IMR-90 (cell line): ENCODE data around the gene SLC9A6. TPM values are rescaled to one million over a fixed set of nuclear protein-coding genes. Genes with fewer than 3 reads are reported as not detected.
A peak's percentile ranks its signal among the peaks of the same experiment; 100 is the strongest.

Experiments
- ATAC-seq: fragments of 200-7000 bp; cut with Tn5 transposase; 2 replicates; pipeline ENCODE4 v1.9.1; 2020; ENCODE audit warnings: low read depth, mild to moderate bottlenecking, moderate library complexity
- BruUV-seq: library from RNA; stranded (reverse); fragments of 400-500 nt; replicated peaks from 2 replicates; lab custom pipeline; 2021; lab: Mats Ljungman, UMichigan
- CTCF ChIA-PET: fragments of 300-600 bp; formaldehyde crosslinking; extraction: SDS; loops from one replicate; lab custom pipeline; 2021; ENCODE audit warnings: antibody characterized with exemption; lab: Yijun Ruan, JAX
- POLR2A ChIA-PET: fragments of 300-600 bp; sonication (Branson Sonifier 250); formaldehyde crosslinking; loops from one replicate; lab custom pipeline; 2022; ENCODE audit warnings: antibody characterized with exemption; ENCODE audit not compliant: unreplicated experiment; lab: Charles Lee
- DNase-seq: peaks from one replicate; pipeline ENCODE4 v3.0.0; 2013
- H2AFZ ChIP-seq: replicated peaks from 2 replicates; pipeline ENCODE3; 2013; ENCODE audit warnings: low read length, mild to moderate bottlenecking; ENCODE audit not compliant: poor library complexity
- H2AK5ac ChIP-seq: 2 replicates; pipeline ENCODE4 v1.6.1; 2013; ENCODE audit warnings: low read depth, low read length, inconsistent platforms
- H2AK9ac ChIP-seq: replicated peaks from 2 replicates; pipeline ENCODE3; 2013; ENCODE audit warnings: mild to moderate bottlenecking, low read depth, low read length, moderate library complexity; ENCODE audit not compliant: poor library complexity
- H2BK120ac ChIP-seq: 2 replicates; pipeline ENCODE4 v1.6.1; 2013; ENCODE audit warnings: low read depth, low read length, inconsistent platforms
- H2BK15ac ChIP-seq: 3 replicates; pipeline ENCODE4 v1.6.1; 2013; ENCODE audit warnings: low read depth, low read length, inconsistent platforms
- H2BK20ac ChIP-seq: 2 replicates; pipeline ENCODE4 v1.6.1; 2013; ENCODE audit warnings: low read depth, mild to moderate bottlenecking, inconsistent platforms, low read length, moderate library complexity
- H2BK5ac ChIP-seq: 2 replicates; pipeline ENCODE4 v1.6.1; 2013; ENCODE audit warnings: mild to moderate bottlenecking, low read depth, low read length, inconsistent platforms; ENCODE audit not compliant: poor library complexity, severe bottlenecking
- H3K14ac ChIP-seq: replicated peaks from 2 replicates; pipeline ENCODE4 v1.6.1; 2013; ENCODE audit warnings: low read depth, low read length, inconsistent platforms
- H3K18ac ChIP-seq: 2 replicates; pipeline ENCODE4 v1.6.1; 2013; ENCODE audit warnings: low read depth, low read length, control low read depth
- H3K23ac ChIP-seq: 2 replicates; pipeline ENCODE4 v1.6.1; 2013; ENCODE audit warnings: low read depth, low read length, inconsistent platforms
- H3K27ac ChIP-seq: 2 replicates; pipeline ENCODE4 v1.5.1; 2013; ENCODE audit warnings: mild to moderate bottlenecking, control low read depth, low read length; ENCODE audit not compliant: insufficient read depth
- H3K27me3 ChIP-seq: 2 replicates; pipeline ENCODE4 v1.6.1; 2013; ENCODE audit warnings: low read length; ENCODE audit not compliant: control insufficient read depth, insufficient read depth
- H3K36me3 ChIP-seq: 2 replicates; pipeline ENCODE4 v1.6.1; 2013; ENCODE audit warnings: low read length, mixed read lengths; ENCODE audit not compliant: control insufficient read depth, insufficient read depth
- H3K4ac ChIP-seq: 2 replicates; pipeline ENCODE4 v1.6.1; 2013; ENCODE audit warnings: low read depth, low read length, inconsistent platforms
- H3K4me1 ChIP-seq: 2 replicates; pipeline ENCODE4 v1.6.1; 2013; ENCODE audit warnings: low read length, mixed read lengths; ENCODE audit not compliant: control insufficient read depth, insufficient read depth
- H3K4me2 ChIP-seq: 2 replicates; pipeline ENCODE4 v1.6.1; 2013; ENCODE audit warnings: low read depth, mild to moderate bottlenecking, control low read depth, low read length, moderate library complexity
- H3K4me3 ChIP-seq: 2 replicates; pipeline ENCODE4 v1.5.1; 2013; ENCODE audit warnings: low read depth, mild to moderate bottlenecking, control low read depth, low read length, moderate library complexity; ENCODE audit not compliant: insufficient read depth
- H3K56ac ChIP-seq: 2 replicates; pipeline ENCODE4 v1.6.1; 2013; ENCODE audit warnings: low read length, inconsistent platforms; ENCODE audit not compliant: insufficient read depth; ENCODE audit errors: extremely low read depth
- H3K79me1 ChIP-seq, 2 experiments: 2 replicates each; pipeline ENCODE4 v1.6.1; 2013; ENCODE audit warnings: low read length in 2 of 2, inconsistent platforms in 1 of 2, low read depth in 1 of 2
- H3K9ac ChIP-seq: 2 replicates; pipeline ENCODE4 v1.6.1; 2013; ENCODE audit warnings: low read depth, low read length, control low read depth
- H3K9me1 ChIP-seq: 2 replicates; pipeline ENCODE4 v1.6.1; 2013; ENCODE audit warnings: low read length, inconsistent platforms; ENCODE audit not compliant: insufficient read depth
- H3K9me3 ChIP-seq: 2 replicates; pipeline ENCODE4 v1.6.1; 2013; ENCODE audit warnings: low read length; ENCODE audit not compliant: control insufficient read depth, insufficient read depth
- H4K20me1 ChIP-seq: 2 replicates; pipeline ENCODE4 v1.6.1; 2013; ENCODE audit warnings: low read length, inconsistent platforms; ENCODE audit not compliant: insufficient read depth
- H4K5ac ChIP-seq: 2 replicates; pipeline ENCODE4 v1.6.1; 2013; ENCODE audit warnings: mild to moderate bottlenecking, low read depth, low read length, control low read depth
- H4K8ac ChIP-seq, 2 experiments: 2 replicates each; pipeline ENCODE4 v1.6.1; 2013; ENCODE audit warnings: low read depth in 2 of 2, low read length in 2 of 2, control low read depth in 1 of 2, inconsistent platforms in 1 of 2
- H4K91ac ChIP-seq: 2 replicates; pipeline ENCODE4 v1.6.1; 2013; ENCODE audit warnings: low read depth, low read length, inconsistent platforms; ENCODE audit not compliant: insufficient read depth
- RAD21 ChIP-seq: IDR thresholded peaks from 2 replicates; pipeline ENCODE4 v1.6.1; 2012; ENCODE audit warnings: low read length, improper control_type of control experiment
- RFX5 ChIP-seq: IDR thresholded peaks from 2 replicates; pipeline ENCODE4 v1.8.0; 2012; ENCODE audit warnings: low read depth, mild to moderate bottlenecking, low read length, moderate library complexity
- WGBS, 2 experiments: methylation state at CpG; one replicate each; pipeline versions ENCODE4 v1.1.5 to v1.1.7; 2013; ENCODE audit warnings: missing lambda C conversion rate in 2 of 2; ENCODE audit not compliant: insufficient read length in 1 of 2; ENCODE audit errors: extremely low coverage in 2 of 2; 5-methylcytosine and 5-hydroxymethylcytosine counted together
- dilution Hi-C: fragments of 300-500 bp; cut with HindIII; formaldehyde crosslinking; loops from one replicate; pipeline ENCODE4 v1.14.3; 2018; ENCODE audit warnings: low sequenced_read_pairs; ENCODE audit not compliant: unreplicated experiment
- in situ Hi-C: fragments of 300-500 bp; cut with MboI; formaldehyde crosslinking; loops from 3 replicates; pipeline ENCODE4 v1.14.3; 2019; ENCODE audit warnings: low sequenced_read_pairs, inconsistent platforms, mixed read lengths
- intact Hi-C: fragments of 100-400 bp; cut with micrococcal nuclease; formaldehyde crosslinking; loops from 2 replicates; pipeline ENCODE4 v1.10.0; 2022
- polyA plus RNA-seq, 3 experiments: library from polyadenylated mRNA; depleted of rRNA; stranded (reverse); fragments of >200 nt; gene quantifications; 2 replicates each; pipeline ENCODE4 v1.2.3, GENCODE V29; 2012; ENCODE audit warnings: low replicate concordance in 1 of 3
- total RNA-seq: library from RNA; depleted of rRNA; stranded (reverse); fragments of >200 nt; gene quantifications from 2 replicates; pipeline ENCODE4 v1.2.3, GENCODE V29; 2012

Gene SLC9A6
- total and polyA plus RNA-seq, 2 of the 4 experiments (the other 2 are of a cell fraction) = 6.9 to 19.0 TPM

DNA sequence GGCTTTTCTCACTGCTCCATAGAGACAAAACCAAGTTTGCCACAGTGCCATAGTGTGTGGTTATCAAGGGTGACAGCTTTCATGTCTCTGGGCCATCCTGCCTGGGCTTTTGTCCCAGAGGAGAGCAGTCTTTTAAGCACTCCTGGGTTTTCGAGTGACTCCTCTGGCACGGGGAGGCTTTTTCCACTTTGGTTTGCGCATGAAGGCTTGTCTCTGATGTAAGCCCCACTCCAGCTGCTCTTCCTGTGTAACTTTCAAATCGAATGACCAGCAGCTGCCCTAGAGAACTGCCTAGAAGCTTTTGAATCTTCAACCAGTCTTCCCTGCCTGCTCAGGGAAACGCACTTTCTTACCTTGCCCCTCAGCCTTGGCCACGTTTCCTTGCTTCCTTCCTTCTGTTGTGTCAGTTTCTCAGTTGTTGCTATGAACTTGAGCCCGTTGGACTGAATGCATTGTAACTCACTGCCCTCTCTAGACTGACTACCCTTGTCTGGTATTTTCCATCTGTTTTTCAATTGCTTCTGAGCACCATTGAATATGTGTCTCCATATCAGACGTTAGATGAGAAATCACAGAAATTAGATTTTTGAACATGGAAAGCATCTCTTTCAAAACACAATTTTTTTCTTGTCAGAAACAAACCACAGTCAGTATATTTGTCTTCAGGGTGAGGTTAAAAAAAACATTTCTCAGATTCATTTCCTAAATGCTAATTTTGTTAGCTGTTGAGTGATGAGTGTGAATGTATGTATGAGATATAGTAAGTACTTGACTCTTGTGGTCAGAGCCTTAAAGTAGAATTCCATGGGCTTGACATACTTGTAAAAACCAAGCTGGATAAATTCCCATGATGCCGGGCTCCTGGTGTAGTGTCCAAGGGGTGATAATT, 45.3 kb downstream of the SLC9A6 start:
- dilution Hi-C loops = no loop called here
- Histone ChIP-seq H2BK120ac (peak overlapping the region; percentile 58), H3K18ac (peak overlapping the region; percentile 85; the same call in 1 of the 2 replicates), H3K23ac (peak overlapping the region; percentile 9), H2AK9ac (no peak overlapping the region), H2BK20ac (peak overlapping the region; percentile 69; the same call in 1 of the 2 replicates), H3K79me1 (no peaks in the 10 kb centered on the region), H4K5ac (peak overlapping the region; percentile 27; the same call in 1 of the 2 replicates), H2BK5ac (no peak overlapping the region), H2BK15ac (0 out of 3 replicates have a peak overlapping the region, but pooled peaks have one; percentile 0), H3K9ac (no peak overlapping the region), H3K4me2 (peak overlapping the region; percentile 48), H3K56ac (no peak overlapping the region), H3K27ac (peak overlapping the region; percentile 48; the same call in 1 of the 2 replicates), H3K4me3 (no peak overlapping the region), H4K91ac (no peak overlapping the region), H3K9me1 (0 out of 2 replicates have a peak, but pooled peaks cover 3% of the 10 kb centered on the region), H4K20me1 (no peaks in the 10 kb centered on the region; the same call in 1 of the 2 replicates), H3K14ac (0 out of 2 replicates have a peak overlapping the region, but pooled peaks have one; percentile 4), H2AK5ac (no peak overlapping the region), H3K4ac (peak overlapping the region; percentile 51), H4K8ac (peak overlapping the region in 1 of 2 experiments; percentile 53; a peak in 1 of 4 replicates), H3K4me1 (peaks cover 9% of the 10 kb centered on the region), H3K36me3 (no peaks in the 10 kb centered on the region), H3K27me3 (no peaks in the 10 kb centered on the region), H2AFZ (peak overlapping the region; percentile 64), H3K9me3 (no peaks in the 10 kb centered on the region)
- in situ Hi-C loops = loop anchor here (5.0 kb wide), 2 partner anchors 132 to 177 kb away; no protein-coding TSS in a partner anchor
- CTCF ChIA-PET = interaction anchor here (1.3 kb wide), 1 partner anchor 135 kb away, joined by 4 read pairs; no protein-coding TSS in a partner anchor
- ATAC-seq = peak; percentile 75
- POLR2A ChIA-PET = interaction anchor here (0.7 kb wide), 1 partner anchor 194 kb away, joined by 3 read pairs; no protein-coding TSS in a partner anchor
- TF ChIP-seq RFX5 = no peak
- TF ChIP-seq RAD21 = 0 out of 2 replicates have a peak, but pooled peaks have one; percentile 3
- WGBS, 2 experiments = 67% methylated on average over 3 of the region's 9 CpGs; no CpG with 5 or more reads in 1 of the 2 experiments
- intact Hi-C loops = loop anchor here (1.0 kb wide), 2 partner anchors 133 to 238 kb away; no protein-coding TSS in a partner anchor
- BruUV-seq = no TSS peak
- DNase-seq = peak; percentile 76
